ENCODE measurements around the gene KRABD2.
A peak's percentile ranks its signal among the peaks of the same experiment; 100 is the strongest.

KRABD2 gene

GRCh38 chr17:8345951-8346665, 30.4 kb downstream of the KRABD2 start:
- H3K4me3 ChIP-seq (ENCODE audit: low read length) = no peak overlapping the region
- no peak for TF ChIP-seq CTCF (conservative IDR thresholded peaks at IDR 0.05; ENCODE audit: low read depth, low read length)
- DNase-seq (ENCODE audit: low read depth) = no peak

GRCh38 chr17:8345052-8345690, 31.3 kb downstream of the KRABD2 start:
- TF ChIP-seq CTCF (conservative IDR thresholded peaks at IDR 0.05; ENCODE audit: low read depth, low read length) = no peak
- no peak for DNase-seq (ENCODE audit: low read depth)
- no peak overlapping the region for H3K4me3 ChIP-seq (ENCODE audit: low read length)

- H3K4me3 ChIP-seq (ENCODE audit: low read length) = no peak overlapping the region
- DNase-seq (ENCODE audit: low read depth) = no peak
- no peak for TF ChIP-seq CTCF (conservative IDR thresholded peaks at IDR 0.05; ENCODE audit: low read depth, low read length)
These were observed 35.0 kb downstream of the KRABD2 start for GRCh38 chr17:8341456-8341855.

GRCh38 chr17:8339540-8339939, 37.0 kb downstream of the KRABD2 start, which contains the start of gene ODF4:
ODF4 (plus strand) TSS chr17:8339840; CDS start chr17:8340052, 212 bp downstream.
- no peak for DNase-seq (ENCODE audit: low read depth)
- TF ChIP-seq CTCF (conservative IDR thresholded peaks at IDR 0.05; ENCODE audit: low read depth, low read length) = no peak
- no peak within 1 kb of the TSS for H3K4me3 ChIP-seq (ENCODE audit: low read length)

- no peak for TF ChIP-seq CTCF (conservative IDR thresholded peaks at IDR 0.05; ENCODE audit: low read depth, low read length)
- no peak for DNase-seq (ENCODE audit: low read depth)
- no peak overlapping the region for H3K4me3 ChIP-seq (ENCODE audit: low read length)
These were observed 37.8 kb downstream of the KRABD2 start for GRCh38 chr17:8338753-8339140.

- no peak for TF ChIP-seq CTCF (conservative IDR thresholded peaks at IDR 0.05; ENCODE audit: low read depth, low read length)
- DNase-seq (ENCODE audit: low read depth) = no peak
- H3K4me3 ChIP-seq (ENCODE audit: low read length) = peak overlapping the region; percentile 23
These were observed 38.4 kb downstream of the KRABD2 start for GRCh38 chr17:8337802-8338752.

All from retinal pigment epithelial cell (primary cell).